HCT116 (cell line): Measurements from ENCODE around the gene CFAP47. TPM values are rescaled to one million over a fixed set of nuclear protein-coding genes. Genes with fewer than 3 reads are reported as not detected.

Experiments
- ATAC-seq: fragments of 200-7000 bp; cut with Tn5 transposase; 2 replicates; pipeline ENCODE4 v1.9.1; 2020; ENCODE audit warnings: mild to moderate bottlenecking, moderate library complexity
- BruUV-seq: library from RNA; stranded (reverse); fragments of 400-500 nt; replicated peaks from 2 replicates; lab custom pipeline; 2021; lab: Mats Ljungman, UMichigan
- CTCF ChIA-PET: fragments of 300-600 bp; sonication (Branson Sonifier 250); formaldehyde crosslinking; loops from one replicate; lab custom pipeline; 2021; ENCODE audit warnings: antibody characterized with exemption; lab: Charles Lee
- POLR2A ChIA-PET: fragments of 300-600, 350-600 bp; sonication (Branson Sonifier 250); formaldehyde crosslinking; loops from one replicate; lab custom pipeline; 2021; ENCODE audit warnings: antibody characterized with exemption; lab: Charles Lee
- RAD21 ChIA-PET, 2 experiments: fragments of 300-600 bp; sonication (Branson Sonifier 250); formaldehyde crosslinking; loops; one replicate each; lab custom pipeline; 2023; ENCODE audit warnings: low total read pairs in 2 of 2; ENCODE audit not compliant: uncharacterized antibody in 2 of 2, unreplicated experiment in 2 of 2, low non-redundant PET in 1 of 2; lab: Charles Lee
- DNase-seq: peaks from one replicate; pipeline ENCODE4 v3.0.0-alpha.2; 2010; ENCODE audit warnings: low read depth, low spot score
- H2AFZ ChIP-seq: fragments of 200-600 bp; shearing (Covaris generic), sonication (generic); 2 replicates; pipeline ENCODE4 v1.6.1; 2017; ENCODE audit warnings: low read depth, mixed run types, mixed read lengths, antibody characterized with exemption, low read length; ENCODE audit not compliant: poor library complexity, severe bottlenecking
- H3K27ac ChIP-seq: 2 replicates; pipeline ENCODE4 v1.5.1; 2012; ENCODE audit warnings: low read depth, low read length
- H3K27me3 ChIP-seq: fragments of 200-600 bp; sonication (generic); 2 replicates; pipeline ENCODE4 v1.6.1; 2016; ENCODE audit warnings: mixed run types, low read length, mixed read lengths; ENCODE audit not compliant: insufficient read depth
- H3K36me3 ChIP-seq, 2 experiments: fragments of 200-500 bp in 1 of 2; fragments of 200-600 bp in 1 of 2; sonication (Bioruptor generic) in 1 of 2; sonication (generic) in 1 of 2; 2 replicates each; pipeline versions ENCODE4 v1.5.1 to v1.6.1; 2014 to 2016; ENCODE audit warnings: low read length in 2 of 2, inconsistent platforms in 1 of 2, mixed read lengths in 1 of 2, mixed run types in 1 of 2; ENCODE audit not compliant: insufficient read depth in 2 of 2, control insufficient read depth in 1 of 2
- H3K4me1 ChIP-seq, 2 experiments: fragments of 200-600 bp in 1 of 2; sonication (generic) in 1 of 2; 2 replicates each; pipeline versions ENCODE4 v1.5.1 to v1.6.1; 2012 to 2017; ENCODE audit warnings: low read length in 2 of 2, inconsistent platforms in 1 of 2, mild to moderate bottlenecking in 1 of 2, mixed read lengths in 1 of 2, mixed run types in 1 of 2, moderate library complexity in 1 of 2; ENCODE audit not compliant: insufficient read depth in 2 of 2, control insufficient read depth in 1 of 2
- H3K4me2 ChIP-seq: fragments of 200-600 bp; sonication (generic); 2 replicates; pipeline ENCODE4 v1.6.1; 2017; ENCODE audit warnings: mixed run types, low read length, mixed read lengths
- H3K4me3 ChIP-seq, 2 experiments: fragments of 200-600 bp in 1 of 2; sonication (generic) in 1 of 2; replicated peaks in 1 of 2; 2 replicates each; pipeline ENCODE4 v1.5.1; 2011 to 2016; ENCODE audit warnings: low read length in 2 of 2, control low read depth in 1 of 2, low read depth in 1 of 2, mild to moderate bottlenecking in 1 of 2, mixed read lengths in 1 of 2, mixed run types in 1 of 2
- H3K79me2 ChIP-seq: fragments of 200-600 bp; sonication (generic); 2 replicates; pipeline ENCODE4 v1.6.1; 2017; ENCODE audit warnings: mild to moderate bottlenecking, mixed run types, low read length, moderate library complexity, mixed read lengths; ENCODE audit not compliant: insufficient read depth
- H3K9ac ChIP-seq: fragments of 200-600 bp; sonication (generic); 2 replicates; pipeline ENCODE4 v1.6.1; 2016; ENCODE audit warnings: low read length, mixed read lengths
- H3K9me2 ChIP-seq: fragments of 200-600 bp; sonication (generic), shearing (Covaris generic); 2 replicates; pipeline ENCODE4 v1.6.1; 2017; ENCODE audit warnings: mixed run types, mild to moderate bottlenecking, moderate library complexity; ENCODE audit not compliant: insufficient read depth
- H3K9me3 ChIP-seq, 2 experiments: fragments of 200-500 bp in 1 of 2; fragments of 200-600 bp in 1 of 2; sonication (Bioruptor generic) in 1 of 2; sonication (generic) in 1 of 2; 2 replicates each; pipeline ENCODE4 v1.6.1; 2014 to 2017; ENCODE audit warnings: low read length in 2 of 2, mixed read lengths in 2 of 2, inconsistent platforms in 1 of 2, low read depth in 1 of 2, mild to moderate bottlenecking in 1 of 2, mixed run types in 1 of 2, moderate library complexity in 1 of 2; ENCODE audit not compliant: control insufficient read depth in 1 of 2, insufficient read depth in 1 of 2
- H4K20me1 ChIP-seq: fragments of 200-600 bp; sonication (generic), shearing (Covaris generic); 2 replicates; pipeline ENCODE4 v1.6.1; 2017; ENCODE audit warnings: mixed run types, mild to moderate bottlenecking, moderate library complexity; ENCODE audit not compliant: insufficient read depth
- EZH2 ChIP-seq: fragments of 200-600 bp; sonication (generic); IDR thresholded peaks from 2 replicates; pipeline ENCODE4 v1.6.1; 2017; ENCODE audit warnings: antibody characterized with exemption, mixed run types
- EZH2phosphoT487 ChIP-seq: fragments of 200-600 bp; IDR thresholded peaks from 2 replicates; pipeline ENCODE4 v1.6.1; 2018; ENCODE audit warnings: antibody characterized with exemption, borderline replicate concordance
- POLR2A ChIP-seq: IDR thresholded peaks from 2 replicates; pipeline ENCODE4 v1.7.0; 2011; ENCODE audit warnings: borderline replicate concordance; ENCODE audit not compliant: insufficient read depth, insufficient read length; ENCODE audit errors: extremely low read depth
- REST ChIP-seq: IDR thresholded peaks from 2 replicates; pipeline ENCODE4 v1.6.1; 2012; ENCODE audit warnings: low read depth
- SIN3A ChIP-seq: IDR thresholded peaks from 2 replicates; pipeline ENCODE4 v1.6.1; 2012; ENCODE audit warnings: low read depth
- ZFX ChIP-seq: fragments of 450-650 bp; IDR thresholded peaks from 2 replicates; pipeline ENCODE4 v1.6.1; 2017
- intact Hi-C: fragments of 100-400 bp; cut with micrococcal nuclease; formaldehyde crosslinking; loops from 2 replicates; pipeline ENCODE4 v1.10.0; 2022
- total RNA-seq: library from RNA; stranded (reverse); gene quantifications from one replicate; pipeline ENCODE4 v1.2.1, GENCODE V29; 2021; ENCODE audit not compliant: unreplicated experiment
- TF ChIP-seq, protein P1 (sequence below): IDR thresholded peaks from 2 replicates; pipeline ENCODE4 v1.6.1; 2012
- TF ChIP-seq, protein P2 (sequence below): IDR thresholded peaks from 2 replicates; pipeline ENCODE4 v1.6.1; 2012

The CFAP47 gene
- total RNA-seq, 1 experiment from 2014 or later, result not detected

DNA sequence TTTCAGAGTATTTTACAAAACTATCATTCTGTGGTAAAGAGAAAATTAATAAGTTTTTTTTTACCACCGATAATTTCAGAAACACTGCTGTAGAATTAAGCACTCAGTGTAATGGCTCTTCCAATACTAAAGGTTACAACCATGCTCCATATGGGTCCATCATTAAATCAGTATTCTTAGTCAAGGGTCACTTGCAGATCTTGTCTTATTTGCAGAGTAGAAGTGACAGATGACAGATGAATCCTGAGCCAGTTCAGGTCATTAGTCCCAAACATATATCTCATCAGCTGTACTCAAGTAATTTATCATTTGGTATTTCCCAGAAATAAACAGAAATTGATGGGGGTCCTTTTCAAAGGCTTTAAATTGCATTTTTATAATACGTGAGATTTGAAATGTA is 182.9 kb downstream of the CFAP47 start (continued):
- TF ChIP-seq, protein P1, sequence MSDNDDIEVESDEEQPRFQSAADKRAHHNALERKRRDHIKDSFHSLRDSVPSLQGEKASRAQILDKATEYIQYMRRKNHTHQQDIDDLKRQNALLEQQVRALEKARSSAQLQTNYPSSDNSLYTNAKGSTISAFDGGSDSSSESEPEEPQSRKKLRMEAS, result no peak

GRCh38 chrX:36116222-36116621 is 196.7 kb downstream of the CFAP47 start:
- H3K27me3 ChIP-seq, result no peaks in the 10 kb centered on the region
- no peak overlapping the region for H3K4me2 ChIP-seq
- no peak for TF ChIP-seq ZFX
- no peak for TF ChIP-seq EZH2
- no peak for TF ChIP-seq POLR2A
- no TSS peak for BruUV-seq
- ChIA-PET POLR2A (no interaction called here), CTCF (no interaction called here), RAD21 (no interaction called here)
- no peaks in the 10 kb centered on the region for H3K79me2 ChIP-seq
- no peak overlapping the region for H3K27ac ChIP-seq
- H3K9ac ChIP-seq, result no peak overlapping the region
- H3K4me1 ChIP-seq, result no peaks in the 10 kb centered on the region
- ATAC-seq, result no peak
- intact Hi-C loops, result no loop called here
- H3K4me3 ChIP-seq, result no peak overlapping the region
- H3K36me3 ChIP-seq, result no peaks in the 10 kb centered on the region
- H3K9me2 ChIP-seq, result no peaks in the 10 kb centered on the region
- no peaks in the 10 kb centered on the region for H4K20me1 ChIP-seq
- no peak overlapping the region for H2AFZ ChIP-seq
- no peaks in the 10 kb centered on the region; a peak in 1 of 4 replicates for H3K9me3 ChIP-seq
- DNase-seq, result no peak

DNA sequence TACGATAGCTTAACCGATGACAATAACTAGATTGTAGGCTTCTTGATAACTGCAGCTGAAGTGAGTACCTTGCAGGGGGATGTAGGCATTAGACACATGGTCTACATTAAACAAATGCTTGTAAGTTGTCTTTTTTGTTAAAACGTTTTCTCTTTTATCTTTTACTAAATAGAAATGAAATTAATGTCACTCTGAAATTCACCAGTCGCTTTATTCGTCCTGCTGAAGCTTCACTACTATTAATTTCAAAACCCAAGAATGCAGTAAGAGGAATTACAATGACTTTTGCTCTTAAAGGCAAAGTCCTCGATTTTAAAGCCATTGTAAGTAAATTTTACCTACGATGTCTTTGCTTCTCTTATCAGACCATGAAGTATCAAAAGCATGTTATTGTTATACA is 239.7 kb downstream of the CFAP47 start:
- Histone ChIP-seq H2AFZ (no peak overlapping the region), H3K4me2 (no peak overlapping the region), H3K4me1 (no peaks in the 10 kb centered on the region), H3K79me2 (no peaks in the 10 kb centered on the region), H4K20me1 (no peaks in the 10 kb centered on the region), H3K4me3 (no peak overlapping the region), H3K9ac (no peak overlapping the region), H3K9me3 (no peaks in the 10 kb centered on the region), H3K27me3 (no peaks in the 10 kb centered on the region), H3K27ac (no peak overlapping the region), H3K9me2 (no peaks in the 10 kb centered on the region), H3K36me3 (no peaks in the 10 kb centered on the region)
- RAD21 ChIA-PET, result no interaction called here
- ATAC-seq, result no peak
- intact Hi-C loops, result no loop called here
- POLR2A ChIA-PET, result no interaction called here
- DNase-seq, result no peak
- CTCF ChIA-PET, result no interaction called here
- TF ChIP-seq SIN3A (no peak), REST (no peak), EZH2phosphoT487 (no peak)
- TF ChIP-seq, protein P2, sequence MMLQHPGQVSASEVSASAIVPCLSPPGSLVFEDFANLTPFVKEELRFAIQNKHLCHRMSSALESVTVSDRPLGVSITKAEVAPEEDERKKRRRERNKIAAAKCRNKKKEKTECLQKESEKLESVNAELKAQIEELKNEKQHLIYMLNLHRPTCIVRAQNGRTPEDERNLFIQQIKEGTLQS, result no peak
- no TSS peak for BruUV-seq
